ENCODE data around the gene DMP1.

Gene DMP1

GRCh38 chr4:87649980-87650379, at the start of gene DMP1:
TSS of gene DMP1 (plus strand) at chr4:87650280. CDS start at chr4:87656493, 6,213 bp downstream.
- ChIA-PET POLR2A (no interaction called here), CTCF (interaction anchor here (1.4 kb wide), 1 partner anchor 188 kb away, joined by 3 read pairs; no protein-coding TSS in a partner anchor)
- Histone ChIP-seq H3K9me3 (ENCODE audit: control insufficient read depth, insufficient read depth, low read depth, low read length) (no peaks in the 10 kb centered on the region), H3K4me1 (ENCODE audit: control insufficient read depth, insufficient read depth, low read length) (no peaks in the 10 kb centered on the region), H3K27ac (ENCODE audit: extremely low read depth, low read depth, low read length) (no peak within 1 kb of the TSS), H3K36me3 (ENCODE audit: control insufficient read depth in 2 of 2, insufficient read depth in 1 of 2, low read length in 2 of 2) (no peaks in the 10 kb centered on the region), H3K4me3 (ENCODE audit: low read depth, low read length) (no peak within 1 kb of the TSS)
- TF ChIP-seq KLF8 (tag by site-specific recombination; IDR thresholded peaks at IDR 0.05) (no peak), ZNF362 (tag by site-specific recombination; IDR thresholded peaks at IDR 0.05) (no peak), GLI2 (tag by site-specific recombination; IDR thresholded peaks at IDR 0.05; ENCODE audit: borderline replicate concordance, low read depth) (no peak), ZNF792 (tag by site-specific recombination; IDR thresholded peaks at IDR 0.05) (no peak), ZNF791 (tag by site-specific recombination; IDR thresholded peaks at IDR 0.05) (no peak), MEIS1 (CRISPR knock-in tag; IDR thresholded peaks at IDR 0.05; ENCODE audit: borderline replicate concordance) (no peak), ZNF571 (tag by site-specific recombination; IDR thresholded peaks at IDR 0.05) (no peak), ZNF610 (tag by site-specific recombination; IDR thresholded peaks at IDR 0.05; ENCODE audit: borderline replicate concordance) (no peak), PBX3 (CRISPR knock-in tag; IDR thresholded peaks at IDR 0.05) (no peak), ZNF692 (tag by site-specific recombination; IDR thresholded peaks at IDR 0.05) (no peak), ZNF513 (tag by site-specific recombination; IDR thresholded peaks at IDR 0.05) (no peak), KLF10 (tag by site-specific recombination; IDR thresholded peaks at IDR 0.05) (no peak), ZNF354C (tag by site-specific recombination; IDR thresholded peaks at IDR 0.05; ENCODE audit: borderline replicate concordance, low read depth) (no peak), MYNN (tag by site-specific recombination; IDR thresholded peaks at IDR 0.05; ENCODE audit: borderline replicate concordance) (no peak), ZNF311 (tag by site-specific recombination; IDR thresholded peaks at IDR 0.05; ENCODE audit: borderline replicate concordance) (no peak), MZF1 (tag by site-specific recombination; IDR thresholded peaks at IDR 0.05; ENCODE audit: borderline replicate concordance) (no peak), ZNF776 (tag by site-specific recombination; IDR thresholded peaks at IDR 0.05; ENCODE audit: borderline replicate concordance) (no peak), ZNF394 (tag by site-specific recombination; IDR thresholded peaks at IDR 0.05; ENCODE audit: borderline replicate concordance) (no peak), ZNF302 (tag by site-specific recombination; IDR thresholded peaks at IDR 0.05; ENCODE audit: low read depth) (no peak), PRDM1 (tag by site-specific recombination; IDR thresholded peaks at IDR 0.05) (no peak)

- Histone ChIP-seq H3K36me3 (ENCODE audit: control insufficient read depth in 2 of 2, insufficient read depth in 1 of 2, low read length in 2 of 2) (no peaks in the 10 kb centered on the region), H3K4me1 (ENCODE audit: control insufficient read depth, insufficient read depth, low read length) (no peaks in the 10 kb centered on the region), H3K4me3 (ENCODE audit: low read depth, low read length) (no peak overlapping the region), H3K9me3 (ENCODE audit: control insufficient read depth, insufficient read depth, low read depth, low read length) (no peaks in the 10 kb centered on the region), H3K27ac (ENCODE audit: extremely low read depth, low read depth, low read length) (no peak overlapping the region)
- POLR2A ChIA-PET: no interaction called here
- CTCF ChIA-PET: no interaction called here
- no peak for TF ChIP-seq ZNF626 (tag by site-specific recombination; IDR thresholded peaks at IDR 0.05)
- TF ChIP-seq ZNF580 (tag by site-specific recombination; IDR thresholded peaks at IDR 0.05): no peak
- no peak for TF ChIP-seq KLF10 (tag by site-specific recombination; IDR thresholded peaks at IDR 0.05)
- no peak for TF ChIP-seq ZNF670 (tag by site-specific recombination; IDR thresholded peaks at IDR 0.05; ENCODE audit: low read depth)
- no peak for TF ChIP-seq INSM2 (tag by site-specific recombination; IDR thresholded peaks at IDR 0.05)
- no peak for TF ChIP-seq KLF9 (tag by site-specific recombination; IDR thresholded peaks at IDR 0.05; ENCODE audit: low read depth)
Measured at GRCh38 chr4:87601361-87601760, 48.7 kb upstream of the DMP1 start.
